Large intestine (tissue), 3 donors: ENCODE results near the gene EML4. TPM values are rescaled to one million over a fixed set of nuclear protein-coding genes. Genes with fewer than 3 reads are reported as not detected.
"Not testable (repeated sequence)": the region's sequence is repeated elsewhere in the genome, so short reads cannot be mapped to it uniquely, and the experiment has no call there.

Experiments used
- DNase-seq, 2 donors: peaks; one replicate each; pipeline versions ENCODE4 v3.0.0 to v3.0.0-alpha.2; 2013
- H3K27ac ChIP-seq: one replicate; pipeline ENCODE4 v1.5.1; 2013; ENCODE audit warnings: low read length
- H3K27me3 ChIP-seq: 2 replicates; pipeline ENCODE4 v1.6.1; 2013; ENCODE audit warnings: low read length; ENCODE audit not compliant: control insufficient read depth, insufficient read depth
- H3K36me3 ChIP-seq: 2 replicates; pipeline ENCODE4 v1.6.1; 2013; ENCODE audit warnings: low read length; ENCODE audit not compliant: control insufficient read depth, insufficient read depth
- H3K4me1 ChIP-seq: one replicate; pipeline ENCODE4 v1.6.1; 2013; ENCODE audit warnings: low read length; ENCODE audit not compliant: control insufficient read depth, insufficient read depth
- H3K4me3 ChIP-seq: one replicate; pipeline ENCODE4 v1.5.1; 2013; ENCODE audit warnings: low read length
- H3K9me3 ChIP-seq: one replicate; pipeline ENCODE4 v1.6.1; 2013; ENCODE audit warnings: mild to moderate bottlenecking, low read depth, low read length, moderate library complexity; ENCODE audit not compliant: control insufficient read depth
- WGBS: methylation state at CpG from one replicate; pipeline ENCODE4 v1.1.5; 2013; ENCODE audit warnings: low lambda C conversion rate; ENCODE audit not compliant: insufficient coverage; 5-methylcytosine and 5-hydroxymethylcytosine counted together
- polyA plus RNA-seq: library from polyadenylated mRNA; unstranded; fragments of 120-200 nt; gene quantifications from one replicate; pipeline ENCODE4 v1.2.1, GENCODE V29; 2013

EML4 gene
- polyA plus RNA-seq, 1 donor: 129 TPM

DNA sequence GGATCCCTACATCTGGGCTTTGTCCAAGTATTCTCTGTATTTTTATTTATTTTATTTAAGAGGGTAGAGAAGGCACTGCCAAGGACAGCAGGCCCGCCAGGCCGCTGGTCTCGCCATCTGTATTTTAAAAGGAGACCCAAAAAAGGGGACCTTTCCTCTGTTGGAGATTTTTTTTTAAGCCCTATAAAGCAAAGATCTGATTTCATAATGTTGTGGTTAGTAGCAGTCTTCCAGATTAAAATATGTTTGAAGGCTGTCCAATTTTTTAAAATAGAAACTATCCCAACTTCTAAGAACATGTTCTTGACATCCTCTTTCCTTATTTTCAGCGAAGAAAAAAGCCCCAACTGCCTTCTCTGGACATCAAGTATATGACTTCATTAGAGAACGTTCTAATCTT lies 102.1 kb downstream of the EML4 start:
- not testable (repeated sequence) for H3K4me1 ChIP-seq, H3K9me3 ChIP-seq, H3K27me3 ChIP-seq, DNase-seq, H3K27ac ChIP-seq, H3K4me3 ChIP-seq
- no CpG with 5 or more reads among the region's 5 CpGs for WGBS
- peaks cover 18% of the 10 kb centered on the region for H3K36me3 ChIP-seq

DNA sequence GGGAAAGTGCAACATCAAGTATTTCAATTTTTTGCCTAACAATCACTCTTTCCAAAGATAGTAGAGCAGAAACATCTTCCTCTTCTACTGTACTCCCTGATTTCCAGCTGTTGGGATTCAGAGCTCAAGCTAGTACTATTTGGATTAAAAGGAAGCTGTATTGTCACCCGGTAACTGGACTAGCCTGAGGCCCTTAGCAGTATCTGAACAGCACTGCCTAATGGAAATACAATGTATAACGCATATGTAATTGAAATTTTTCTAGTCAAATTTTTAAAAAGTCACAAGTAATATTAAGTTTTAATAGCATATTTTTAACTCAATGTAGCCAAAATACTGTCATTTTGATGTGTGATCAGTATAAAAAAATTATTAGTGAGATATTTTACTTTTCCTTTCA lies 105.7 kb downstream of the EML4 start:
- H3K27me3 ChIP-seq: no peaks in the 10 kb centered on the region
- H3K27ac ChIP-seq: no peak overlapping the region
- H3K4me3 ChIP-seq: no peak overlapping the region
- peaks cover 11% of the 10 kb centered on the region for H3K36me3 ChIP-seq
- peaks cover 3% of the 10 kb centered on the region for H3K4me1 ChIP-seq
- H3K9me3 ChIP-seq: no peaks in the 10 kb centered on the region
- 100% methylated on average over 1 of the region's 2 CpGs for WGBS
- DNase-seq: no peak

DNA sequence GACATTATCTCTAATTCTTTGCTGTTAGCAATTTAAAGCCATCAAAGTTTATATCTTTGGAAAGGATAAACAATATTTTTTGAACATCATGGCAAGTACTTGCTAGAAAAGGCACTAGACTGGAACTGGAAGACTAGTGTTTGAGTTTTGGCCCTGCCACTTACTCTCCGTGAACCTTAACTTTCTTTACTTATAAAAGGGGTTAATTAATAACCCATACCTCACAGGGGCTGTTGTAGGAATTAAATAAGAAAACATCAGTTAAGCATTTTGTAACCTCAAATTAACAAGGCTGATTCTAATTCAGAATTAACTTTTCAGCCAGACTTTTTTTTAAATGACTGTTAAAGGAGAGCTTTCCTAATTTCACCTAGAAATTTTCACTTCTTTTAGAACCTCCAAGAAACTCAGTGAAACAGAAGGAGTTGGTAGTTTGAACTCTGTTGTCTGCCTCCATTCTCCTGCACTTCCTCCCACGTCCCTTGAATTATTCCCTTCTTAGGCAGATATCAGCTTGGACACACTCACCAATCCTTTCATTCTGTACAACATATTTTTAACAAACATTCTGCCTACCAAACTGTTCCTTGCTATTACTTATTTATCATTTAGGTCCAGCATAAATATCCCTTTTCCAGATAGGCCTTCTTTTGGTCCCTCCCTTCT lies 112.4 kb downstream of the EML4 start:
- H3K36me3 ChIP-seq: peaks cover 23% of the 10 kb centered on the region
- WGBS: no CpG with 5 or more reads among the region's 2 CpGs
- H3K4me1 ChIP-seq: no peaks in the 10 kb centered on the region
- peak in 1 of 2 donors; percentile 37 for DNase-seq
- no peaks in the 10 kb centered on the region for H3K9me3 ChIP-seq
- H3K27ac ChIP-seq: no peak overlapping the region
- no peak overlapping the region for H3K4me3 ChIP-seq
- no peaks in the 10 kb centered on the region for H3K27me3 ChIP-seq

DNA sequence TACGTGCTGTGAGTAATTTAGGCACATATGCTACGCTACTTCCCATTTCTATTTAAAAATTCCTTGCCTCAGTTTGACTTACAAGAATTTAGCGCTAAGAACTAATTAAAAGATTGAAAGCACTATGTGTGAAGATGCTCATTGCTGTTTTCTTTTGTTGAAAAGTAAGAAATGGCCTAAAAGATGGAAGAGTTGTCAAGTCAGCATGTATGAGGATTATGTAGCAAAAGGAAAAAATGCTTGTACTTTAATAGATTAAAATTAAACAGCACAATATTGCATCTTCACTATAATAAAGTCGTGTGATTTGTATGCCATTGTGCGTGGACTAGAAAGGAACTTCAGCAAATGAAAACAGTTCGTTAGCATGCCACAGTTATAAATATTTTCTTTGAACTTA lies 114.9 kb downstream of the EML4 start:
- H3K36me3 ChIP-seq: peaks cover 23% of the 10 kb centered on the region

DNA sequence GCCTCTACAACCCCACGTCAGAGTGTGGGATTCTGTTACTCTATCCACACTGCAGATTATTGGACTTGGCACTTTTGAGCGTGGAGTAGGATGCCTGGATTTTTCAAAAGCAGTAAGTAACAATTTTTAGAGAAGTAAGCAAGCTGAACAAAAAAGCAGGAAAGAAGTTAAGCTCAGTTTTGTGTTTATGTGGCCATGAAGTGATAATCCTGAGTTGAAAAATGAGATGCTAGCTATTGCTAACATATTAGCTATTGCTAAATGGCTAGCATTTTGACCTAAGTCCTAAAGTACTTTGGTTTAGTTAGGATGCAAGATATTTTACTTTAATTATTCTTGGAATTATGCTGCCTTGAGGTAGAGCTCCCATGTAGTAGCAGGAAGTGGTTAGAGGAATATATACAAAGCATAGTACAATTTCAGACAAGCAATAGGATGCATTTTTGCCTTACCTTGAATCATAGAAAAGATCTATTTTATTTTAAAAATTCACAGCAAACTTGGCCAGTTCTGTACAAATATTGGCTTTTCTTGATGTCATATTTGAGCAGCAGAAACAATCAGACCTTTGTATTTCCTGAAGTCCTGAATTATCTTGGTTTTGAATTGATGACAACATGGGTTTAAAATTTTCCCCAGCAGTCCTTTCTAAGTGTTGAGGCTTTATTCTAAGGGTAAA lies 117.3 kb downstream of the EML4 start:
- no peak overlapping the region for H3K27ac ChIP-seq
- no peak overlapping the region for H3K4me3 ChIP-seq
- no peaks in the 10 kb centered on the region for H3K4me1 ChIP-seq
- H3K36me3 ChIP-seq: peaks cover 27% of the 10 kb centered on the region
- 85% methylated on average over 2 of the region's 2 CpGs for WGBS
- no peaks in the 10 kb centered on the region for H3K27me3 ChIP-seq
- H3K9me3 ChIP-seq: no peaks in the 10 kb centered on the region
- DNase-seq: peak in 1 of 2 donors; percentile 6

More for the DNA sequence above, 114.9 kb downstream of the EML4 start:
- Histone ChIP-seq H3K4me1 (no peaks in the 10 kb centered on the region), H3K27ac (no peak overlapping the region), H3K27me3 (no peaks in the 10 kb centered on the region), H3K4me3 (no peak overlapping the region), H3K9me3 (no peaks in the 10 kb centered on the region)
- DNase-seq: no peak
- whole genome bisulfite sequencing: 93% methylated on average over 3 of the region's 6 CpGs

DNA sequence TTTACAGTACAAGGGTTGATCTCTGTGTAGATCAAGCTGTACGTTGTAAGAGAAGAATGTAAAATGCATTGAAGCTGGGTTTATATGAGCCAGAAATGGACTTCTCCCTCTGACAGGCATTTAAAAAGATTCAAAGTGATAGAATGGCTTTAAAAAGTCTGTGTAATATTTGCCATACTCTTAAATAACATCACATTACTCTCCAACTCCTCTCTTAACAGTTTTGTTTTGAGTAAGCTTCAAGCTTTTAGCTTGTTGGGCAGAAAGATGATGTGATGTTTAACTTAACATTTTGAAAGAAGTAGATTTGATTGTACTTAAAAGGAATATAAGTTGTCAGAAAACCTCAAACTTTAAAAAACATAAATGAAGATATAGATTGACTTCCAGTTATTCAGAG lies 119.7 kb downstream of the EML4 start:
- Histone ChIP-seq H3K36me3 (peaks cover 29% of the 10 kb centered on the region), H3K27me3 (no peaks in the 10 kb centered on the region), H3K9me3 (no peaks in the 10 kb centered on the region), H3K4me1 (no peaks in the 10 kb centered on the region), H3K27ac (no peak overlapping the region), H3K4me3 (no peak overlapping the region)
- no CpG with 5 or more reads among the region's 1 CpG for WGBS
- no peak for DNase-seq

DNA sequence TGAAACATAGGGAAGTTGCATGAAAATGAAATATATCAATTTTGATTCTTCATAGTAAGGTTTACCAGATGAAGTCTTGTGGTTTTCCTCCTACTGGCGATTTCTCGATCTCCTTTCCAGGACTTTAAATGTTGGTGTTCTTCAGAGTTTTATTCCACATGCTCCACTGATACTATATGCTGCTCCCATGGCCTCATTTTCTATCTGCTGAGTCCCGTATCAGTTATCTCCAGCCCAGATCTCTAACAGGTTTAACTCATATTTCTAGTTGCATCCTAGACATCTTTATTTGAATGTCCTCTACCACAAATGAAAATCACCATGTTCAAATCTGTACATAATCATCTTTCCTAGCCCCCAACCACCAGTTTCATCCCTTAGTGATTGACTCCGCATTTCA lies 120.1 kb downstream of the EML4 start:
- no peak for DNase-seq
- no peaks in the 10 kb centered on the region for H3K9me3 ChIP-seq
- 90% methylated on average over 3 of the region's 4 CpGs for WGBS
- peaks cover 29% of the 10 kb centered on the region for H3K36me3 ChIP-seq
- H3K27ac ChIP-seq: no peak overlapping the region
- H3K27me3 ChIP-seq: no peaks in the 10 kb centered on the region
- H3K4me1 ChIP-seq: no peaks in the 10 kb centered on the region
- no peak overlapping the region for H3K4me3 ChIP-seq

DNA sequence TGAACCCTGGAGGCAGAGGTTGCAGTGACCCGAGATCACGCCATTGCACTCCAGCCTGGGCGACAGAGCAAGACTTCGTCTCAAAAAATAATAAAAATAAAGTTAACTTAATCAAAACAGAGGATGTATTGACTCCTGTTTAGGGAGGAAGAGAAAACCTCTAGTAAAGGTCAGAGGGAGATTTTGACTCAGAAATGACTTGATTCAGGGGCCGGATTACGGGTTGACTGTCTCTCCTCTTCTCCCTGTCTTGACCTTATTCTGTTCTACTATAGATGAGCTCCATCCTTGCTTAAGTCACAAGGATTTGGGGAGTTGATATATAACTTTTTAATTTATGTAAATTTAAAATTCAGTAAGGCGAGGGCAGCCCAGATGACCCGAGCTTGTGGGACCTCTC lies 120.9 kb downstream of the EML4 start:
- H3K36me3 ChIP-seq: peaks cover 32% of the 10 kb centered on the region
- no peak overlapping the region for H3K4me3 ChIP-seq
- H3K27ac ChIP-seq: no peak overlapping the region
- DNase-seq: no peak
- H3K27me3 ChIP-seq: no peaks in the 10 kb centered on the region
- H3K4me1 ChIP-seq: no peaks in the 10 kb centered on the region
- no peaks in the 10 kb centered on the region for H3K9me3 ChIP-seq
- 100% methylated on average over 2 of the region's 8 CpGs for WGBS

DNA sequence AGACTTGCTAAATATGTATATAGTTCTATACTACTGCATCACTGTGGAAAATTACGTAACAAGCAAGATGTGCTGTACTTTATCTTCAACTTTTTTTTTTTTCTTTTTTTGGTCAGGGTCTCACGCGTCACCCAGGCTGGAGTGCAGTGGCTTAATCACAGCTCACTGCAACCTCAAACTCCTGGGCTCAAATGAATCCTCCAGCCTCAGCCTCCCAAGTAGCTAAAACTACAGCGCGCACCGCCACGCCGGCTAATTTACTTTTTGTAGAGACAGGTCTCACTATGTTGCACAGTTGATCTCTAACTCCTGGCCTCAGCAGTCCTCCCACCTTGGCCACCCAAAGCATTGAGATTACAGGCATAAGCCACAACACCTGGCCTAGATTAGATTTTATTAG lies 123.9 kb downstream of the EML4 start:
- Histone ChIP-seq H3K36me3 (peaks cover 49% of the 10 kb centered on the region), H3K4me3 (no peak overlapping the region)
- 96% methylated on average over 4 of the region's 8 CpGs for WGBS

DNA sequence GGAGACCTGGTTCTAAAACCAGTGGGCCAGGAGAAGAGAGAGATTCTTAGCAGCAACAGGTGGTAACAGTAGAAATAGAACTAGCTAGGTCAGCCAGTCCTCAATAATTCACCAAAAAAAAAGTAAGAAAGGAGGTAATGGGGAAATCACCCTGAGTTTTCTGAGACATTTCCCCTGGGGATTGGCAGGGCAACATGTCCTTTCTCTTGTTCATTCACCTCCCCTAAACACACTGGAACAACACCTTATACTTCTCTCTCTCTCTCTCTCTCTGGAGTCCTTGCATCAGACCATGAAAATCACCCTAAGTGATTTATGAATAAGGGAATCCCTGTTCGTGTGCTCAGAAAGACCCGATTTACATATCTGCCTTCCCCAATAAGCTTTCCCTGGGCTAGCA lies 127.1 kb downstream of the EML4 start:
- H3K4me3 ChIP-seq: no peak overlapping the region
- no peak for DNase-seq
- H3K9me3 ChIP-seq: no peaks in the 10 kb centered on the region
- H3K4me1 ChIP-seq: no peaks in the 10 kb centered on the region
- no peaks in the 10 kb centered on the region for H3K27me3 ChIP-seq
- peaks cover 50% of the 10 kb centered on the region for H3K36me3 ChIP-seq
- WGBS: no CpG with 5 or more reads among the region's 2 CpGs
- H3K27ac ChIP-seq: no peak overlapping the region

More for the DNA sequence above, 123.9 kb downstream of the EML4 start:
- Histone ChIP-seq H3K9me3 (no peaks in the 10 kb centered on the region), H3K27ac (no peak overlapping the region), H3K27me3 (no peaks in the 10 kb centered on the region), H3K4me1 (no peaks in the 10 kb centered on the region)
- DNase-seq: no peak
